ENCODE measurements around the gene CARD11.

Gene CARD11

DNA sequence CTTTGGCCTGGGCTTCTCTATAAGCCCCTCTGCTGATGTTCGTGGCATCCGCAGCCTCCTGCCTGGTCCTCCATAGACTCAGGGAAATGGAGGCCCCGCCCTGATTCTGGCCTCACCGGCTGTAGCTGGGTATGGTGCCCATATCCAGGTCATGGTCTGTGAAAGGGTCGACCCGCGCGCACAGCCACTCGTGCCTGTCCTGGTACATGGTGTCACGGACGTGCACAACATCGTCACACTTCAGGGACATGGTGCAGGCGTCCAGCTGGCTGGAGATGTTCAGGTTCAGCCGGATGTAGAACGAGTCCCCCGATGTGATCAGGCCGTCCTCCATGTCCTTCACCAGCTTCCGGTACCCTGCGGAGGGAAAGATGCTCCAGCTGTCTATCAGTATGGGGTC lies 124.4 kb downstream of the CARD11 start:
- H3K27ac ChIP-seq: no peak overlapping the region
- TF ChIP-seq, protein P1, sequence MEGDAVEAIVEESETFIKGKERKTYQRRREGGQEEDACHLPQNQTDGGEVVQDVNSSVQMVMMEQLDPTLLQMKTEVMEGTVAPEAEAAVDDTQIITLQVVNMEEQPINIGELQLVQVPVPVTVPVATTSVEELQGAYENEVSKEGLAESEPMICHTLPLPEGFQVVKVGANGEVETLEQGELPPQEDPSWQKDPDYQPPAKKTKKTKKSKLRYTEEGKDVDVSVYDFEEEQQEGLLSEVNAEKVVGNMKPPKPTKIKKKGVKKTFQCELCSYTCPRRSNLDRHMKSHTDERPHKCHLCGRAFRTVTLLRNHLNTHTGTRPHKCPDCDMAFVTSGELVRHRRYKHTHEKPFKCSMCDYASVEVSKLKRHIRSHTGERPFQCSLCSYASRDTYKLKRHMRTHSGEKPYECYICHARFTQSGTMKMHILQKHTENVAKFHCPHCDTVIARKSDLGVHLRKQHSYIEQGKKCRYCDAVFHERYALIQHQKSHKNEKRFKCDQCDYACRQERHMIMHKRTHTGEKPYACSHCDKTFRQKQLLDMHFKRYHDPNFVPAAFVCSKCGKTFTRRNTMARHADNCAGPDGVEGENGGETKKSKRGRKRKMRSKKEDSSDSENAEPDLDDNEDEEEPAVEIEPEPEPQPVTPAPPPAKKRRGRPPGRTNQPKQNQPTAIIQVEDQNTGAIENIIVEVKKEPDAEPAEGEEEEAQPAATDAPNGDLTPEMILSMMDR (conservative IDR thresholded peaks at IDR 0.05): no peak
- TF ChIP-seq ZFX (IDR thresholded peaks at IDR 0.05): no peak

DNA sequence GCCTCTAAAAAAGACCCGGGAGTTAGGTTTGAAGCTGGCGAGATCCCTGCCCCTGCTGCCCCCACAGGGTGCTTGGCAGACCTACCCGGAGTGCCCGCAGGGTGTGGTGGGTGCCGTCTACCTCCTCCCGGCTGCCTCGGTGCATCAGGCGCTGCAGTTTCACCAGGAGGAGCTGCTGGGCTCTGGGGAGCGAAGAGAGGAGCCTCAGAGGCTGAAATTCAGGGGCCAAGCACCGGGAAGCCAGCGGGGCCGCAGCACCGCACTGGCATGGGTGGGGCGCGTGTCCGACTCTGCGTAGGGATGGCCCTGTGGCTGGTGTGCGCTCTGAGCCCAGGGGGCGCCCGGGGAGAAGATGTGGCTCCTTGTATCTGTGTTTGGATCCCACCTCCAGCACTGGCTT lies 125.3 kb downstream of the CARD11 start:
- H3K27ac ChIP-seq: no peak overlapping the region
- TF ChIP-seq ZFX (IDR thresholded peaks at IDR 0.05): no peak
- TF ChIP-seq, protein P1 (conservative IDR thresholded peaks at IDR 0.05): no peak

DNA sequence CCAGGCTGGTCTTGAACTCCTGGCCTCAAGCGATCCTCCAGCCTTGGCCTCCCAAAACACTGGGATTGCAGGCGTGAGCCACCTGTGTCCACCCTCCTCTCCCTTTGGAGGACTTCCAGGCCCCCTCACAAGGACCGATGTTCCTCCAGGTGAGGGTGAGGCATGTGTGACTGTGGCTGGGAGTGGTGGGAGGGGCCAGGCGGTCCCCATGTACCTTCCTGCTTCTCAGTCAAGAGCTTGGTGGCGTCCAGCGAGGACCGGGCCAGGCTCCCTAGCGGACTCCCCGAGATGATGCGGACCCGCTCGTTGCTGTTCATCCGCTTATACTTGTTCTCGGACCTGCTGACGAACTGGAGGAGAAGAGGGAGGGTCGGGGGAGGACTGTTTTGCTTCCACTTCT lies 128.6 kb downstream of the CARD11 start:
- H3K27ac ChIP-seq: no peak overlapping the region
- TF ChIP-seq, protein P1 (conservative IDR thresholded peaks at IDR 0.05): no peak
- TF ChIP-seq ZFX (IDR thresholded peaks at IDR 0.05): no peak

- TF ChIP-seq, protein P1 (conservative IDR thresholded peaks at IDR 0.05): no peak
- H3K27ac ChIP-seq: no peak overlapping the region
Observed at GRCh38 chr7:2913760-2914387, 129.8 kb downstream of the CARD11 start.

DNA sequence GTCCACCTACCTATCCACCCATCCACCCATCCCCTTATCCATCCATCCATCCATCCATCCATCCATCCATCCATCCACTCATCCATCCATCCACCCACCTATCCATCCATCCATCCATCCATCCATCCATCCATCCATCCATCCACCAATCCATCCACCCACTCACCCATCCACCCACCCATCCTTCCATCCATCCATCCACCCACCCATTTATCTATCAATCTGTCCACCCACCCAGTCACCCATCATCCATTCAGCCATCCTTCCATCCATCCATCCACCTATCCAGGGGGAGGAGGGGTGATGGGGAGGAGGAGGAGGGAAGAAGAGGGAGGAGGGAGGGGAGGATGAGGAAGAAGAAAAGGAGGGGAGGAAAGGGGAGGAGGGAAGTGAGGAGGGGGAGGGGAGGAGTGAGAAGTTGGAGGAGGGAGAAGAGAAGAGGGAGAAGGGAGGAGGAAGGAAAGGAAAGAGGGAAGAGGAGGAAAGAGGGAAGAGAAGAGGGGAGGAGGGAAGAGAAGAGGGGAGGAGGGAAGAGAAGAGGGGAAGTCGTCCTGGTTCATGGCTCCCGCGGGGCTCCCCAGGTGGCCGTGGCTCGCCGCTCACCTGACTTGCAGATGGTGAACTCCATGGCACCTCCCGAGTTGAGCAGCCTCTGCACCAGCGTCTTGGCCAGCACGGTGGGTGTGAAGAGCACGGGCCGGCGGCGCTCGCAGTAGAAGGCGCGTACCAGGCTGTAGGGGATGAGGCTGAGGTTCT lies 130.8 kb downstream of the CARD11 start:
- no peak overlapping the region for H3K27ac ChIP-seq
- TF ChIP-seq ZFX (IDR thresholded peaks at IDR 0.05): no peak
- TF ChIP-seq, protein P1 (conservative IDR thresholded peaks at IDR 0.05): no peak

- TF ChIP-seq ZFX (IDR thresholded peaks at IDR 0.05): no peak
- TF ChIP-seq, protein P1 (conservative IDR thresholded peaks at IDR 0.05): no peak
- H3K27ac ChIP-seq: no peak overlapping the region
Observed at GRCh38 chr7:2911466-2911865, 132.2 kb downstream of the CARD11 start.

DNA sequence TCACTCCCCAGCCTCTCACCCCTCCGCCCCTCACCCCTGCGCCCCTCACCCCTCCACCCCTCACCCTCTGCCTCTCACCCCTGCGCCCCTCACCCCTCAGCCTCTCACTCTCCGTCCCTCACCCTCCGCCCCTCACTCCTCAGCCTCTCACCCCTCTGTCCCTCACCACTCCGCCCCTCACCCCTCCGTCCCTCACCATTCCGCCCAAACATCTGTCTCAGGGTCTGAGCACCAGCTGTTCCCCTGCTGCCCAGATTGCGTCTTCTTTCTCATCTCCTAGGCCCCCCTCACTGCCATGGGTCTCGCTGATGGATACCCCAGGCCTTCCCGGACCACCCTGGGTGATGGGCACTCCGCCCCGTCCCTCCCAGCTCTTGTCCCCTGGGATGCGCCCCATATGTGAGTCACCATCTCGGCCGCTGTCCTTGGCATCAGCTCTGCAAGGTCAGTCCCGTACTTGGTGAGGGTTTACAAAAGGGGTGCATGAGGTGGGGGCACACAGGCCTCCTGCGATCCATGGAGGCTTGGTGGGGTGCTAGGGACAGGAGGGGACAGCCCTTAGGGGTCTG lies 134.1 kb downstream of the CARD11 start:
- H3K27ac ChIP-seq: no peak overlapping the region
- TF ChIP-seq, protein P1 (conservative IDR thresholded peaks at IDR 0.05): no peak
- TF ChIP-seq ZFX (IDR thresholded peaks at IDR 0.05): no peak
